HL-60 (cell line): ENCODE measurements around the gene ARHGAP26.

ENCODE experiments used
- CTCF ChIP-seq: IDR thresholded peaks from one replicate; pipeline ENCODE4 v1.5.1; 2011; ENCODE audit warnings: low read length, control low read depth, inconsistent platforms; ENCODE audit not compliant: insufficient read depth
- GABPA ChIP-seq: IDR thresholded peaks from 2 replicates; pipeline ENCODE4 v1.6.1; 2012; ENCODE audit warnings: low read depth
- POLR2AphosphoS5 ChIP-seq: IDR thresholded peaks from 2 replicates; pipeline ENCODE4 v1.6.1; 2012; ENCODE audit warnings: low read depth
- REST ChIP-seq: IDR thresholded peaks from 2 replicates; pipeline ENCODE4 v1.6.1; 2012; ENCODE audit warnings: low read depth; ENCODE audit not compliant: insufficient replicate concordance

GRCh38 chr5:142849880-142850279 is 79.7 kb downstream of the ARHGAP26 start:
- TF ChIP-seq CTCF: no peak
- no peak for TF ChIP-seq POLR2AphosphoS5
- TF ChIP-seq GABPA: no peak
- no peak for TF ChIP-seq REST
